Uterus (tissue), 2 donors: Measurements from ENCODE around the gene RPS6KA2.

Experiments used
- POLR2A ChIP-seq, 2 donors: fragments of 450-650 bp; IDR thresholded peaks; one replicate each; pipeline ENCODE4 v1.6.1; 2016; ENCODE audit warnings: antibody characterized with exemption in 2 of 2, mild to moderate bottlenecking in 1 of 2, moderate library complexity in 1 of 2
- TF ChIP-seq, protein P1 (sequence below), 4 experiments: fragments of 200-600 bp in 2 of 4; fragments of 450-650 bp in 2 of 4; sonication (generic) in 2 of 4; IDR thresholded peaks; one replicate each; pipeline ENCODE4 v1.5.1; 2016 to 2019; ENCODE audit warnings: antibody characterized with exemption in 4 of 4, mild to moderate bottlenecking in 2 of 4, moderate library complexity in 1 of 4

DNA sequence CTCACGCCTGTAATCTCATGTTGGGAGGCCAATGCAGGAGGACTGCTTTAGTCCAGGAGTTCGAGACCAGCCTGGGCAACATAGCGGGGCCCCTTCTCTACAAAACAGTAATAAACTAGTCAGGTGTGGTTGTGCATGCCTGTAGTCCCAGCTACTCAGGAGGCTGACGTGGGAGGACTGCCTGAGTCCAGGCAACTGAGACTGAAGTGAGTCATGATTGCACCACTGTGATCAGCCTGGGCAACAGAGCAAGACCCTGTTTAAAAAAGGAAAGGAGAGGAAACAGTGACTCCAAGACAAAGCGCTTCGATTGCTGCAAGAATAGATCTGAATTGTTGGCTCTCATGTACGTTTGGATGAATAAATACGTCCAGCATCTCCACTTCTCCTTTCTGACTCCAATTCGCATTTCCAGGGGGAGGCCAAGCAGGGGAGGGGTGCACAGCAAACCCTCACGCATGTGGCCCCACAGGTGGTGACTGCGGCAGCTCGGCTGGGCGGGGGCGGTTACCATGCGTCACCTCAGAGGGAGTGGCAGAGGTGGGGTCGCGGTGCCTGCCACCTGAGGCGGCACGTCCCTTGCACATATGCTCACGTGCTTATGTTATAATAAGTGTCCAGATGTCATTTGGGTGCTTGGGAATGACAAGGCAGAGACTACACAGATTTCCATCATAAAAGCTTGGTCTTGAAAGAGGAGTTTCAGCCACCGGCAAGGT, 149.2 kb downstream of the RPS6KA2 start:
- TF ChIP-seq, protein P1, sequence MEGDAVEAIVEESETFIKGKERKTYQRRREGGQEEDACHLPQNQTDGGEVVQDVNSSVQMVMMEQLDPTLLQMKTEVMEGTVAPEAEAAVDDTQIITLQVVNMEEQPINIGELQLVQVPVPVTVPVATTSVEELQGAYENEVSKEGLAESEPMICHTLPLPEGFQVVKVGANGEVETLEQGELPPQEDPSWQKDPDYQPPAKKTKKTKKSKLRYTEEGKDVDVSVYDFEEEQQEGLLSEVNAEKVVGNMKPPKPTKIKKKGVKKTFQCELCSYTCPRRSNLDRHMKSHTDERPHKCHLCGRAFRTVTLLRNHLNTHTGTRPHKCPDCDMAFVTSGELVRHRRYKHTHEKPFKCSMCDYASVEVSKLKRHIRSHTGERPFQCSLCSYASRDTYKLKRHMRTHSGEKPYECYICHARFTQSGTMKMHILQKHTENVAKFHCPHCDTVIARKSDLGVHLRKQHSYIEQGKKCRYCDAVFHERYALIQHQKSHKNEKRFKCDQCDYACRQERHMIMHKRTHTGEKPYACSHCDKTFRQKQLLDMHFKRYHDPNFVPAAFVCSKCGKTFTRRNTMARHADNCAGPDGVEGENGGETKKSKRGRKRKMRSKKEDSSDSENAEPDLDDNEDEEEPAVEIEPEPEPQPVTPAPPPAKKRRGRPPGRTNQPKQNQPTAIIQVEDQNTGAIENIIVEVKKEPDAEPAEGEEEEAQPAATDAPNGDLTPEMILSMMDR (IDR thresholded peaks at IDR 0.05): no peak
- TF ChIP-seq POLR2A (IDR thresholded peaks at IDR 0.05): no peak
